Activated CD4-positive, alpha-beta T cell treated with anti-CD3 and anti-CD28 coated beads, Interleukin-10, Interleukin-2, amounts not matched to agents 100 ng/mL and 50 ng/mL, durations not matched to agents 16 hours and 8 hours (primary cell): Measurements from ENCODE around the gene ZNF660.
"Not testable (repeated sequence)": the region's sequence is repeated elsewhere in the genome, so short reads cannot be mapped to it uniquely, and the experiment has no call there.

Experiments
- DNase-seq: peaks from one replicate; pipeline ENCODE4 v3.0.0-alpha.2; 2020

The ZNF660 gene

GRCh38 chr3:44584646-44585501 lies at the start of gene ZNF660:
Gene ZNF660, plus strand, starts transcription at chr3:44584964. Its CDS starts 9,230 bp downstream, at chr3:44594194.
- DNase-seq: no peak

GRCh38 chr3:44535364-44535763 lies 49.4 kb upstream of the ZNF660 start:
- no peak for DNase-seq

GRCh38 chr3:44544811-44545210 lies 40.0 kb upstream of the ZNF660 start:
- not testable (repeated sequence) for DNase-seq

- DNase-seq: peak; percentile 44
Observed at GRCh38 chr3:44554626-44555592, 29.9 kb upstream of the ZNF660 start, which contains the start of gene ZKSCAN7. Gene ZKSCAN7, plus strand, starts transcription at chr3:44555193. Its CDS starts 1,855 bp downstream, at chr3:44557048.

GRCh38 chr3:44555723-44556122 lies 29.0 kb upstream of the ZNF660 start:
- no peak for DNase-seq

DNA sequence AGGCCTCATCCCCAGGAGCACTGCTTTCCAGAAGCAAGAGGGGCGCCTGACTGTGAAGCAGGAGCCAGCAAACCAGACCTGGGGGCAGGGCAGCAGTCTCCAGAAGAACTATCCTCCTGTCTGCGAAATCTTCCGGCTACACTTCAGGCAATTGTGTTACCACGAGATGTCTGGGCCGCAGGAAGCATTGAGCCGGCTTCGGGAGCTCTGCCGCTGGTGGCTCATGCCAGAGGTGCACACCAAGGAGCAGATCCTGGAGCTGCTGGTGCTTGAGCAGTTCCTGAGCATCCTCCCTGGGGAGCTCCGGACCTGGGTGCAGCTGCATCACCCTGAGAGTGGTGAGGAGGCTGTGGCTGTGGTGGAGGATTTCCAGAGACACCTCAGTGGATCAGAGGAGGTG lies 27.7 kb upstream of the ZNF660 start:
- no peak for DNase-seq

DNA sequence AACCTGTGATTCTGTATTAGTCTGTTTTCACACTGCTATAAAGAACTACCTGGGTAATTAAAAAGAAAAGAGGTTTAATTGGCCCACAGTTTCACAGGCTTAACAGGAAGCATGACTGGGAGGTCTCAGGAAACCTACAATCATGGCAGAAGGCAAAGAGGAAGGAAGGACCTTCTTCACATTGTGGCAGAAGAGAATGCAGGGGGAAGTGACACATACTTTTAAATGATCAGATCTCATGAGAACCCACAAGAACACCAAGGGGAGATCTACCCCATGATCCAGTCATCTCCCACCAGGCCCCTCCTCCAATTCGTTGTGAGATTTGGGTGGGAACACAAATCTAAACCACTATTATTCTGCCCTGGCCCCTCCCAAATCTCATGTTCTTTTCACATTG lies 23.7 kb upstream of the ZNF660 start:
- no peak for DNase-seq

GRCh38 chr3:44562147-44562546 lies 22.6 kb upstream of the ZNF660 start:
- DNase-seq: no peak

DNA sequence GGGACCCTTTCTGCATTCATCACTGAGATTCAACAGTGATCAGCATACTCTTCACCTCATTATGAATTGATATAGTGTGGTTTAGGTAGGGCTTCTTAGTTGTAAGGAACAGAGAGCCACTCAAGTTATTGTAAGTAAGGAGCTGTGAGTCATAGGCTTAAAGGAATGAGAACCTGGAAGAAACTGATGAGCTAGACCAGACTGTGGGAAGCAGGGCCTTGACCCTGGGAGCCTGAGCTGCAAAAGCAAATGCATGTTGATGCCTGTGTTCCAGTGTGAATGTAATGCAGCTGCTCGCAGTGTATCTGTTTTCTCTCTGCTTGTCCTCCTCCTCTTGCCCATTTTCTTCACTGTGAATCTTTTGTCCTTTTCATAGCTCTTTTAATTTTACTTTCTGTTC lies 16.2 kb upstream of the ZNF660 start:
- no peak for DNase-seq

DNA sequence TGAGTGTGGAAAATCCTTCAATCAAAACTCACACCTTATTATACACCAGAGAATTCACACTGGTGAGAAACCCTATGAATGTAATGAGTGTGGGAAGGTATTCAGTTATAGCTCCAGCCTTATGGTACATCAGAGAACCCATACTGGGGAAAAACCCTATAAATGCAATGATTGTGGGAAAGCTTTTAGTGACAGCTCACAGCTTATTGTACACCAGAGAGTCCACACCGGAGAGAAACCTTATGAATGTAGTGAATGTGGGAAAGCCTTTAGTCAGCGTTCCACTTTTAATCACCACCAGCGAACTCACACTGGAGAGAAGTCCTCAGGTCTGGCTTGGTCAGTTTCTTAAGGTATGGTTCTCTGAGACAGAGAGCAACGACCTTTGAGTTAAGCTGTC lies 13.7 kb upstream of the ZNF660 start:
- DNase-seq: no peak

DNA sequence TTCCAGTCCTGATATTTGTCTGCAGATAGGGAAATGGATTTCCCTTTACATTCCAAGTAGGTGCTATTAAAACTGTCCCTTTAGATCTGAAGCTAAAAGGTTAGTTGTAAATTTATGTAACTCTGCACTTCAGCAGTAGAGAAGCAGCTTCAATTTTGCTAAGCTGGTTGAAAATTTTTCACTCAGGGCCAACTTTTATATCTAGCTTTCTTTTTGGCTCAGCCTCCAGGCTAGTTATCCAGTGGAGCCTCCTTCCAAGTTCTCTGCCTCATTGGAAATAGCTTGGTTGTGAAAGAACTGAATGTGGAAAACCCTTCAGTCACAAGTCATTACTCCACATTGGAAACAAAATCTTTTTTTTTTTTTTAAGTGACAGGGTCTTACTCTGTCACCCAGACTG lies 8.2 kb upstream of the ZNF660 start:
- DNase-seq: no peak

DNA sequence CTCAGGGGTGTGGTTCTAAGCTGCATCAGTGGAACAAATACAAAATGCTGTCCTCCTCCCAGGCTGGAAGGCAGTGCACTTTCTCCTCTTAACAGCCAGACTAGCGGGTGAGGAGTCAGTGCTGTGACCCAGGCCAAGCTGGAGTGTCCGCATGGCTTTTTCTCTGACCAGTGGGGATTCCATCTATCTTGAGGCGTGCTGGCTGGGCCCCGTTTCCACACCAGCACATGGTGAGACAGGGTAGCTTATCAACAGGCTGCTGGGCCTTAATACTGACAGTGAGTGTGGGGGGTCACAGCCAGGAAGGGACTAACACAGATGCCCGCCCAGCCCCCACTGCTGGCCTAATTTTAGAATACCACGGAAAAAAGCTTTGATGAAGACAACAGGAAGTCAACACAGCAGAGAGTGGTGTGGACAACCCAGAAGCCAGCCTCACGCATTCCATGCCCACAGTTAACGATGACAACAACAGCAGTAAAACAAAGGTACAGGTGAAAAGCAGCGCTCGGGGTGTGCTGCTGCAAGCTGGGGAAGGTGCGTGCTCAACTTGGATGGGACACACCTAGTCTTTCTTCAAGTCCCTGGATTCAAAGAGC lies 7.3 kb upstream of the ZNF660 start:
- not testable (repeated sequence) for DNase-seq

DNA sequence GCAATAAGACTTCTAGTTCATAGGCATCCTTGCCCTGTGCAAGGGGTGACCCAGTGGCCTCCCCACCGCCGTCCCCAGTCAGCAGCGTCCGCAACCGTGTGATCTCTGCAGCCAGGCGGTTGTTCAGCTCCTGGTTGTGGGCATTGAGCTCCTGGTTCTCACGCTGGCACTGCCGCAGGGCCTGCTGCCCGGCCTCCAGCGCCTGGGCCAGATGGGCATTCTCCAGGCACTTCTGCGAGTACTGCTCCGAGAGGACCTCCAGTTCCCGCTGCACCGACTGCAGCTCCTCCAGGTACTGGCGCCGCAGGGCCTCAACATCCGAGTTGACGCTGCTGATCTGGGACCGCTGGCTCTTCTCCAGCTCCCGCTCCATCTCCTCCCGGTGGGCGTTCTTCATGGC lies 6.4 kb upstream of the ZNF660 start:
- not testable (repeated sequence) for DNase-seq

DNA sequence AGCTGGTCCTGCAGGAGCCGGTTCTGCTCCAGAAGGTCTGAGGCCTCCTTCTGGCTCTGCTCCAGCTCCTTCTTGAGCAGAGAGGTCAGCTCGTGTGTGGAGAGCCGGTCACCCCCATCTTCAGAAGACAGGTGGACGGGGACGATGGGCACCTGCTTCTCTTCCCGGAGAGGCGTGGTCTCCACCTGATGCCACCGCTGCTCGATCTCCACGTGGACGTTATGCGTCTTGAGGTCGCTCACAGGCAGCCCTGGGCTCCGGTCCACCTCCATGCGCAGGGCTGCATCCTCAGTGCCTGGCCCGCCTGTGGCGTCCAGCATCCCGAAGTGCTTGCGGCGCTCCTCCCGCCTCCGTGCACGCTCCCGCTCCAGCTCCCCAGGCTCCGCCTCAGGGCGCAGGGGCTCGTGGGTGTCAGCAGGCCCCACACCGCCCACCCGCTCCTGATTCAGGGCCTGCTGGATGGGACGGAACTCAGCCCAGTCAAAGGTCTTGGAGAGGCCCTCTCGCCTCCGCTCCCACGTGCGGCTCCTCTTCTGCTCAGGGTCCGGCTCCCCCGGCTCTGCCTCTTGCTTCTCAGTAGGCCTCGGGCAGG lies 5.7 kb upstream of the ZNF660 start:
- DNase-seq: not testable (repeated sequence)

DNA sequence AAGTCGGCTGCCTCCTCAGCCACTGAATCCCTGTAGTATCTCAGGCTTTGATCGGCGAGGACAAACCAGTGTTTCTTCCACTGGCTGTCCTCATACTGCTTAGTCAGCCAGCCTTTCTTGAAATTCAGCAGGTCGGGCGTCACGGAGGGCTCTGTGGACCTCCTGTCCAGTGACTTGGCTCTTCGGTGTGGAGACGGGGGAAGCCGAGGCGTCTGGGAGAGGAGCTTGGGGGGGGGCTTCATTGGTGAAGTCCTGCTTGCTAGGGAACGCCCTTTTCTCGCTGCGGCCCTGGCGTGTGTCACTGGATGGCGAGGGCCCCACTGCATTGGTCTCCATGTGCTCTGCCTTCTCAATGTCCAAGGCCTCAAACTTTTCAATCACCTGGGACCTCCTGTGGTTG lies 5.0 kb upstream of the ZNF660 start:
- not testable (repeated sequence) for DNase-seq

DNA sequence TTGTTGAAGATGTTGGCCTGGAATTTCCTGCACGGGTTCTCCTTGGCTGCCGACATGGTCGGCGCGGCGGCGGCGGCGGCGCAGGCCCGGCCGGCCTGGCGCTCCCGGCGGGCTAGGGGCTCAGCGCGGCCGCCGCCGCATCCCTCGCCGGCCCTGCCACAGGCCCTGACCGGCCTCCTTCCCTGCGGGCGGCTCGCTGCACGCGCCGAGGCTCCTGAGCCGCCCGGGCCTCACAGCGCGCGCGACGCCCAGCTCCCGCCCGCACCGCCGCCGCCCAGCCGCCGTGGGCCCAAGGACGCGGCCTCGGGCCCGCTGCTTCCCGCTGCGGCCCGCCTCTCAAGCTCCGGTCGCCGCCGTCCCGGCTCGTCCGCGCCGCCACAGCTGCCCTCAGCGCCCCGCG lies 3.8 kb upstream of the ZNF660 start:
- DNase-seq: not testable (repeated sequence)

DNA sequence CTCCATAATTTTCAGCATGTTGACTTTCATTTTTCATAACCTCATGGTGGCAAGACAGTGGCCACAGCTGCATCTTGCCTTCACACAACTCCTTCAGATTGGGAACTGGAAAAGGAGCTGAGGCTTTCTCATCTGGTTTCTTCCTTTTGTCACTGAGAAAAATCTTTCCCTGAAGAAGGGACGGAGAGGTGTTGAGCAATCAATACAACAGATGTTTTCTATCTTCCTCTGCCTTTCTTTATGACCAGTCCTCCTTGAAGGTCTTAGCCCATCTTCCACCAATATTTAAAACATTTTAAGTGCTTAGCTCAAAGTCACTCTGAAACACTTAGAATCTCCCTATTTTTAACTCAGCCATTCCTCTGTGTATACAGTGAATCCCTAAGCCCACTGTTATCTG lies 11.9 kb downstream of the ZNF660 start:
- DNase-seq: no peak

DNA sequence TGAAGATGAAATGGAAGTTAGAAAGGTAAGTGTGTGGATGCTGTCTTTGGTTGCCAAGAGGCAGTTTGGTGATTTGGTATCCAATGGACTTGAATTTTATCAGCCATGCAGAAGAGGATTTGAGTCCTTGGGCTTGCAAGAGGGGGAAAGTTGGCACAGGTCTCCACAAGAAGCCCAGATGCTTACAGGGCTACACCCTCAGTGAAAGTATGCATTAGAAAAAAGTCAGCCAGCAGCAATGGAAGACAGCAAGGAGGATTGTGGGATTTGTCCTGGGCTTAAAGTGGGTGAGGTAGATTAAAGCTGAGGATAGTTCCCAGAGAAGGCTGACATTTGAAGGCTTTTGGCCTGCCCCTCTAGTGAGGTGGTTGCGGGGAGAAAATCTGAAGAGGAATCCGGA lies 17.0 kb downstream of the ZNF660 start:
- DNase-seq: no peak

- DNase-seq: no peak
Observed at GRCh38 chr3:44612678-44613077, 27.9 kb downstream of the ZNF660 start.

GRCh38 chr3:44624749-44625480 lies 40.2 kb downstream of the ZNF660 start, which contains the start of gene ZNF197:
Gene ZNF197, plus strand, starts transcription at chr3:44625036. Its CDS starts 4,119 bp downstream, at chr3:44629155.
- peak; percentile 70 for DNase-seq

DNA sequence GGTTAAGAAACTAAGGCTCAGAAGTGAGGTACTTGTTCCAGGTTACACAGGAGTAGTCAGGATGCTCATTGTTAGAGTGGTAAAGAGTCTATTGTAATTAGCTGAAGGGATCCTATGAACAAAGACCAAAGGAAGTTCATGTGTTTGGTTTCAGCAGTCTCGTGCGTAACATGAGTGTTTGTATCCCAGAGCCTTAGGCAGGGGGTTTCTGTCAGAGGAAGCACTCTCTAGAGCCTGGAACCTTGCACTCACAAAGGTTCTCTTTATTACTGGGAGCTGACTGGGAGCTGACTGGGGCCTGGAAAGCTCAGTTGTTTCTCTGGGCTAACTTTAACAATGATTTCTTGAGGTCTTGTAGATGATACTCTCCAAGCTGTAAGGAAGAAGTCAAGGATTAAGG lies 44.0 kb downstream of the ZNF660 start:
- no peak for DNase-seq

DNA sequence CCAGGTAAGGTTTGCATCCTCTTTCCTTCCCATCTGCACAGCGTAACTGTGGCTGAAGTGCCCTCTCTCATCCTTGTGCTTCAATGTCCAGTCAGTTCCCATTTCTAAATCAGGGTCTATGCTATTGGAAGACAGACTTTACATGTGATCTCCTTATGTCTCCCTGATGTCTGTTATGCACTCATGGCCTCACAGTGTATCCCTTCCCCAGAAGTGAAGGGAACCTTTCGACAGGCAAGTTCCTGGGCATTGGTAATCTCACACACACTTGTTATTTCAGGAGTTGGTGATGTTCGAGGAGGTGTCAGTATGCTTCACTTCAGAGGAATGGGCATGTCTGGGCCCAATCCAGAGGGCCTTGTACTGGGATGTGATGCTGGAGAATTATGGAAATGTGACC lies 47.4 kb downstream of the ZNF660 start:
- DNase-seq: no peak
